Measurements from ENCODE around the gene NDUFAF8.

NDUFAF8 gene

DNA sequence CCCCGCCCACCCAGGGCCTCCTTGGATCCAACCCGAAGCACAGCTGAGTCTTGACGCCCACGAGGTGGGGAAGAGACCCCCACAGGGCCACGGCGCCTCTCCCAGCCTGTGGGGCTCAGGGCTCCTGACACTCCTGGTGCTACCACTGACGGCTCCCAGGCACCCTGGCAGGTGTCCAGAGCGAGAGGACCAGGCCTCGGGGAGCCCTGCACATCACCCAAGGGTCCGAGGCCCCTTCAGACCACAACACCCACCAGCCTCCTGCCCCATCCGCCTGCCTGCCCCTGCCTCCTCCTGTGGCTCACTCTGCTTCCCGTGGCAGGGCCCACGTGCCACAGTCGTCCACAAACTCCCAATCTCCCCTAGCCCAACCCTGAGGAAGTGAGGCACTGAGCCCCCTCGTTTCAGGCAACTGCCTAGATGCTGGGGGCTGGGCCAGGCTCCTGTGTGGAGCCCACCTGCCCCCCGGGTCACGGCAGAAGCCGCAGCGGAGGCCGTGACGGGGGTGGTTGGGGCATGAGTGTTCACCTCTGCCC is 44.8 kb upstream of the NDUFAF8 start:
- Histone ChIP-seq H3K4me1 (ENCODE audit: insufficient read depth, poor library complexity, severe bottlenecking) (no peaks in the 10 kb centered on the region), H3K36me3 (ENCODE audit: low read depth) (peaks cover 3% of the 10 kb centered on the region), H3K4me3 (ENCODE audit: severe bottlenecking) (no peak overlapping the region), H3K9me3 (ENCODE audit: severe bottlenecking) (no peaks in the 10 kb centered on the region), H3K27ac (ENCODE audit: poor library complexity, severe bottlenecking) (no peak overlapping the region), H3K27me3 (ENCODE audit: insufficient read depth, poor library complexity, severe bottlenecking) (no peaks in the 10 kb centered on the region)
- TF ChIP-seq, protein P1, sequence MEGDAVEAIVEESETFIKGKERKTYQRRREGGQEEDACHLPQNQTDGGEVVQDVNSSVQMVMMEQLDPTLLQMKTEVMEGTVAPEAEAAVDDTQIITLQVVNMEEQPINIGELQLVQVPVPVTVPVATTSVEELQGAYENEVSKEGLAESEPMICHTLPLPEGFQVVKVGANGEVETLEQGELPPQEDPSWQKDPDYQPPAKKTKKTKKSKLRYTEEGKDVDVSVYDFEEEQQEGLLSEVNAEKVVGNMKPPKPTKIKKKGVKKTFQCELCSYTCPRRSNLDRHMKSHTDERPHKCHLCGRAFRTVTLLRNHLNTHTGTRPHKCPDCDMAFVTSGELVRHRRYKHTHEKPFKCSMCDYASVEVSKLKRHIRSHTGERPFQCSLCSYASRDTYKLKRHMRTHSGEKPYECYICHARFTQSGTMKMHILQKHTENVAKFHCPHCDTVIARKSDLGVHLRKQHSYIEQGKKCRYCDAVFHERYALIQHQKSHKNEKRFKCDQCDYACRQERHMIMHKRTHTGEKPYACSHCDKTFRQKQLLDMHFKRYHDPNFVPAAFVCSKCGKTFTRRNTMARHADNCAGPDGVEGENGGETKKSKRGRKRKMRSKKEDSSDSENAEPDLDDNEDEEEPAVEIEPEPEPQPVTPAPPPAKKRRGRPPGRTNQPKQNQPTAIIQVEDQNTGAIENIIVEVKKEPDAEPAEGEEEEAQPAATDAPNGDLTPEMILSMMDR (IDR thresholded peaks at IDR 0.05; ENCODE audit: poor library complexity, severe bottlenecking) = no peak
- DNase-seq (ENCODE audit: low spot score) = no peak
- no peak for ATAC-seq (ENCODE audit: low read depth)

DNA sequence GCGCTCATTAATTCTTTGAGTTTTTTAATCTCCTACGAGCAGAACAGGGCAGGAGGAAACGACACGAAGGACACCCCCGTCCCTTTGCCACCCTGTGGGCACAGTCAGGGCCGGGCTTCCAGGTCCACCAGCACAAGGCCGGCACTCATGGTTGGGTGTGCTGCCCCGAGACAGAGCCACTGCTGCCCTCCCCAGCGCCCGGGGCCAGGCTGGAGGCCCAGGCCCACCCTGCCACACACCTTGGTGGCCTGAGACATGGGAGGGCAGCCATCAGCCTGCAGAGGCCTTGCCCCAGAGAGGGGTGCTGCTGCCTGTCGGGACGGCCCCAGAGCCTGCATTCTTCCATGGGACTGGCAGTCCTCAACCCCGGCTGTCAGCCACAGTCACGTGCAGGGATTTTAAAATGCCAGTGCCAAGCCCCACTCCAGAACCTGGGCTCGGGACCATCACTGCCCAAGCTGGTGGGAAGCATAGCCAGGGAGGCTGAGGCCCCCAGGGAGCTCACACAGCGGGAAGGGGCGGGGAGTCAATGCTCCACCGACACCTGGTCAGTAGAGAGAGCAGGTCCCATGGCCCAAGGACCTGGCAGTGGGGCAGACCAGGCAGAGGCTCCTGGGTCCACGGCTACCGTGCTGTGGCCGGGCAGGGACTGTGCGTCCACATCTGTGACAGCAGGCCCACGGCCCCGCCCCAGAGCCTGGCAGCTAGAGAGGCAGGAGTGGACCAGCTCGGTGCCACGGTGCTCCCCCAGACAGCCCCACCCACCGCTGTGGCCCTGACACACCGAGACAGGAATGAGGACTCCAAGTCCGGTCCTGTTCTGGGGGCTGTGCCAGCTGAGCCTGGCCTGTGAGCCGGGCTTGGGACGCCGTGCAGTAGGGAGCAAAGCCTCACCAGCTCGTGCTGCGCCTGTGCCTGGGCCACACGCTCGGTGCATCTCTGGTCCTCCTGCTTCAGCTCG is 43.9 kb upstream of the NDUFAF8 start:
- Histone ChIP-seq H3K4me1 (ENCODE audit: insufficient read depth, poor library complexity, severe bottlenecking) (no peaks in the 10 kb centered on the region), H3K4me3 (ENCODE audit: severe bottlenecking) (no peak overlapping the region), H3K27me3 (ENCODE audit: insufficient read depth, poor library complexity, severe bottlenecking) (no peaks in the 10 kb centered on the region), H3K9me3 (ENCODE audit: severe bottlenecking) (no peaks in the 10 kb centered on the region), H3K36me3 (ENCODE audit: low read depth) (peaks cover 5% of the 10 kb centered on the region), H3K27ac (ENCODE audit: poor library complexity, severe bottlenecking) (no peak overlapping the region)
- ATAC-seq (ENCODE audit: low read depth) = no peak
- TF ChIP-seq, protein P1 (IDR thresholded peaks at IDR 0.05; ENCODE audit: poor library complexity, severe bottlenecking) = no peak
- DNase-seq (ENCODE audit: low spot score) = no peak

DNA sequence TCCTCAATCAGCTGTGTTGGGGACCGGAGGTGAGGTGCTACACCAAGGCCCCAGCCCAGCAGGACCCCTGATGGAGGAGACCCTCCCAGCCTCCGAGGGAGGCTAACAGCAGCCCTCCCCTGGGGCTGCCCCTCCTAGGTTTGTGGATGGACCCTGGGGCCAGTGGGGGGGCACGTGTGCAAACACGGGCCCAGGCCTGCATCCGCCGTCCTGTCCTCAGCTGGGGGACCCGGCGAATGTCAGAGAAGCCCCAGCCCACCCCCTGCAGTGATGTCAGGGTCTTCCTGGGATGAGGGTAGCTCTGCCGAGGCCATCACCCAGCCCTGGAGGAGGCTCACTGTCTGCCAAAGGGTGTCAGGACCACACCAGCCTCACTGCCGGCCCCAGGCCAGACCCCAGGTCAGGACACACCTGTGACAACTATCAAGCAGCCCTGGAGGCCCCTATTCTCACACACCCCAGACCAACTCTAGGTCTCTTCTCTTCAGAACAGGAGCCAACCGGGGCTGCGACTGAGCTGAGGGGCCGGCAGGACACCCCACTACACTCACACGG is 43.1 kb upstream of the NDUFAF8 start:
- Histone ChIP-seq H3K9me3 (ENCODE audit: severe bottlenecking) (no peaks in the 10 kb centered on the region), H3K4me1 (ENCODE audit: insufficient read depth, poor library complexity, severe bottlenecking) (no peaks in the 10 kb centered on the region), H3K36me3 (ENCODE audit: low read depth) (peaks cover 6% of the 10 kb centered on the region), H3K27me3 (ENCODE audit: insufficient read depth, poor library complexity, severe bottlenecking) (no peaks in the 10 kb centered on the region), H3K27ac (ENCODE audit: poor library complexity, severe bottlenecking) (no peak overlapping the region), H3K4me3 (ENCODE audit: severe bottlenecking) (no peak overlapping the region)
- no peak for ATAC-seq (ENCODE audit: low read depth)
- TF ChIP-seq, protein P1 (IDR thresholded peaks at IDR 0.05; ENCODE audit: poor library complexity, severe bottlenecking) = no peak
- DNase-seq (ENCODE audit: low spot score) = no peak

DNA sequence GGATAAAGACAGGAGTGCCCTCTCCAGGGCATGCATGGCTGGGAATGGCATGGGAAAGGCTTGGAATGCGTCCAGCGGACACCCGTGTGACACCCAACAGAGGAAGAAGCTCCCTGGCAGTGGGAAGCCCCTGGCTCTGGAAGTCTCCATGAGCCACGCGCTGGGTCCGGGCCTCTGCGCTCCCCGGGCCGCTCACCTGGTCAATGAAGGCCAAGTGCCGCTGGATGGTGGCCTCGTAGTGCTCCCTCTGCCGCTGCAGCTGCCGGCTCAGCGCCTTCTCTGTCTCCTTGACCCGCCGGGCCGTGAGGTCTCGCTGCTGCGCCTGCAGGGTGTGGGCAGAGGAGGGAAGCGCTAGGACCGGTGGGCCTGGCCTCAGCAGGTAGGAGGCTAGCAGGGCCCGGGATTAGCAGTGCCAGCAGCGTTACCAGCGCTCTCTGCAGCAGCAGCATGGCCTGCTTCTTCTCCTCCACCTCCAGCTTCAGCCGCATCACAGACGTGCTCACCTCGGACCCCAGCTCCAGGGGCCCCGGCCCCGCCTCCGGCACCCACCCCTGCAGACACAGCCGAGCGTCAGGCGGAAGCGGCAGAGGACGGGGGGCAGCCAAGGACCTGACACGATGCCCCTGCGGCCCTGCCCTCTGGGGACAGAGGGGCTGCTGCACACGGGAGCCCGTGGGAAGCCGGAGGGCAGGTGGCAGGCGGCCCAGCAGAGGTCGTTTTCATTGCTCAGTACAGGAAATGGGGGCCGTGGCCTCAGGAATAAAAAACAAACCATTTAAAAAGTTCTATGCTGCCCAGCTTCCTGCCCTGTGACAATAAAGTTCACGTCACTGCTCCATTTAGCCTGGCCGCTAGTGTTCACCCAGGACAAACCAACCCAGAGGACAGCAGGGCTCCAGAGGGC is 42.4 kb upstream of the NDUFAF8 start:
- no peak for DNase-seq (ENCODE audit: low spot score)
- TF ChIP-seq, protein P1 (IDR thresholded peaks at IDR 0.05; ENCODE audit: poor library complexity, severe bottlenecking) = no peak
- H3K4me1 ChIP-seq (ENCODE audit: insufficient read depth, poor library complexity, severe bottlenecking) = no peaks in the 10 kb centered on the region
- peaks cover 10% of the 10 kb centered on the region for H3K36me3 ChIP-seq (ENCODE audit: low read depth)
- H3K4me3 ChIP-seq (ENCODE audit: severe bottlenecking) = no peak overlapping the region
- H3K27ac ChIP-seq (ENCODE audit: poor library complexity, severe bottlenecking) = no peak overlapping the region
- ATAC-seq (ENCODE audit: low read depth) = no peak
- H3K9me3 ChIP-seq (ENCODE audit: severe bottlenecking) = no peaks in the 10 kb centered on the region
- no peaks in the 10 kb centered on the region for H3K27me3 ChIP-seq (ENCODE audit: insufficient read depth, poor library complexity, severe bottlenecking)

Data from RWPE2 (cell line).